ENCODE measurements around the gene HES3.

Gene HES3

GRCh38 chr1:6285336-6285735, 41.4 kb downstream of the HES3 start:
- ChIA-PET CTCF (no interaction called here), POLR2A (no interaction called here)
- no peak for DNase-seq (ENCODE audit: extremely low spot score)

GRCh38 chr1:6286266-6286665, 42.3 kb downstream of the HES3 start:
- CTCF ChIA-PET = interaction anchor here (1.4 kb wide), 2 partner anchors 40 to 57 kb away, joined by 4 read pairs; no protein-coding TSS in a partner anchor
- no peak for TF ChIP-seq CTCF (IDR thresholded peaks at IDR 0.05; ENCODE audit: control extremely low read depth, extremely low read depth, low read depth, missing control alignments)
- POLR2A ChIA-PET = no interaction called here
- DNase-seq (ENCODE audit: extremely low spot score) = no peak

More at GRCh38 chr1:6285336-6285735, 41.4 kb downstream of the HES3 start:
- TF ChIP-seq CTCF (IDR thresholded peaks at IDR 0.05; ENCODE audit: control extremely low read depth, extremely low read depth, low read depth, missing control alignments) = no peak

GRCh38 chr1:6287029-6287428, 43.0 kb downstream of the HES3 start:
- no peak for DNase-seq (ENCODE audit: extremely low spot score)
- ChIA-PET POLR2A (no interaction called here), CTCF (interaction anchor here (1.4 kb wide), 2 partner anchors 41 to 57 kb away, joined by 4 read pairs; no protein-coding TSS in a partner anchor)
- TF ChIP-seq CTCF (IDR thresholded peaks at IDR 0.05; ENCODE audit: control extremely low read depth, extremely low read depth, low read depth, missing control alignments) = no peak

- ChIA-PET POLR2A (no interaction called here), CTCF (interaction anchor here (1.4 kb wide), 2 partner anchors 41 to 56 kb away, joined by 4 read pairs; no protein-coding TSS in a partner anchor)
- no peak for DNase-seq (ENCODE audit: extremely low spot score)
- no peak for TF ChIP-seq CTCF (IDR thresholded peaks at IDR 0.05; ENCODE audit: control extremely low read depth, extremely low read depth, low read depth, missing control alignments)
These were observed 43.5 kb downstream of the HES3 start for GRCh38 chr1:6287431-6287886.

GRCh38 chr1:6288026-6288425, 44.0 kb downstream of the HES3 start:
- TF ChIP-seq CTCF (IDR thresholded peaks at IDR 0.05; ENCODE audit: control extremely low read depth, extremely low read depth, low read depth, missing control alignments) = no peak
- ChIA-PET POLR2A (no interaction called here), CTCF (interaction anchor here (1.4 kb wide), 1 partner anchor 28 kb away, joined by 3 read pairs; no protein-coding TSS in a partner anchor)

GRCh38 chr1:6288665-6289064, 44.7 kb downstream of the HES3 start:
- no peak for TF ChIP-seq CTCF (IDR thresholded peaks at IDR 0.05; ENCODE audit: control extremely low read depth, extremely low read depth, low read depth, missing control alignments)
- POLR2A ChIA-PET = no interaction called here
- CTCF ChIA-PET = interaction anchor here (1.4 kb wide), 1 partner anchor 27 kb away, joined by 3 read pairs; no protein-coding TSS in a partner anchor
- DNase-seq (ENCODE audit: extremely low spot score) = no peak

More at GRCh38 chr1:6288026-6288425, 44.0 kb downstream of the HES3 start:
- no peak for DNase-seq (ENCODE audit: extremely low spot score)

Measured in GM10248 (cell line).